ENCODE measurements around the gene STAG1. TPM values are rescaled to one million over a fixed set of nuclear protein-coding genes. Genes with fewer than 3 reads are reported as not detected.

STAG1 gene
- polyA plus RNA-seq, 6 donors from 2014 or later, result 14.0 to 27.7 (median 25.1) TPM

Other genes starting within 250 kb of the STAG1 start
- not detected for gene SLC35G2, start 66.7 kb upstream of the STAG1 start, polyA plus RNA-seq (ENCODE audit: low read depth in 6 of 6)
- 10 to 100 TPM; 40.2 to 48.7 (median 42.6) TPM for gene NCK1, start 109.8 kb upstream of the STAG1 start, polyA plus RNA-seq (ENCODE audit: low read depth in 6 of 6)
- under 1 TPM in 1 of 6 donors, not detected in 5; 0.31 TPM for gene IL20RB, start 205.6 kb upstream of the STAG1 start, polyA plus RNA-seq (ENCODE audit: low read depth in 6 of 6)